T follicular helper cell (primary cell): ENCODE data around the gene TKTL1.
"Not testable (repeated sequence)": the region's sequence is repeated elsewhere in the genome, so short reads cannot be mapped to it uniquely, and the experiment has no call there.

Experiments
- DNase-seq: peaks from one replicate; pipeline ENCODE4 v3.0.0-alpha.2; 2020; ENCODE audit warnings: low read depth
- total RNA-seq, 2 experiments: gene quantifications; one replicate each; lab custom pipeline; 2026; lab: John Stamatoyannopoulos, UW

Gene TKTL1
- 0 to 0.84 reads per million in 2 experiments for total RNA-seq

GRCh38 chrX:154295664-154296310 is at the start of gene TKTL1:
TSS of gene TKTL1 (plus strand) at chrX:154295795. CDS start at chrX:154295860, 65 bp downstream.
- DNase-seq: no peak

GRCh38 chrX:154247377-154248045 is 48.1 kb upstream of the TKTL1 start:
- DNase-seq: not testable (repeated sequence)

- not testable (repeated sequence) for DNase-seq
Measured at GRCh38 chrX:154248076-154248475, 47.5 kb upstream of the TKTL1 start.

- DNase-seq: not testable (repeated sequence)
Measured at GRCh38 chrX:154257282-154257681, 38.3 kb upstream of the TKTL1 start, which contains the start of gene OPN1MW3. TSS of gene OPN1MW3 (plus strand) at chrX:154257582. CDS start at chrX:154257620, 38 bp downstream.

- not testable (repeated sequence) for DNase-seq
Measured at GRCh38 chrX:154258711-154259110, 36.9 kb upstream of the TKTL1 start.

GRCh38 chrX:154263072-154263471 is 32.5 kb upstream of the TKTL1 start:
- DNase-seq: not testable (repeated sequence)

GRCh38 chrX:154269245-154269644 is 26.4 kb upstream of the TKTL1 start:
- DNase-seq: not testable (repeated sequence)

GRCh38 chrX:154284489-154285338 is 10.9 kb upstream of the TKTL1 start:
- not testable (repeated sequence) for DNase-seq

- DNase-seq: not testable (repeated sequence)
Measured at GRCh38 chrX:154286406-154286805, 9.2 kb upstream of the TKTL1 start.

GRCh38 chrX:154294791-154295574 is 612 bp upstream of the TKTL1 start, which contains the start of gene TEX28:
TSS of gene TEX28 (minus strand) at chrX:154295124. CDS start at chrX:154292117, 3,007 bp downstream.
- DNase-seq: no peak

- no peak for DNase-seq
Measured at GRCh38 chrX:154296731-154297130, 1.1 kb downstream of the TKTL1 start.

- no peak for DNase-seq
Measured at GRCh38 chrX:154298312-154298711, 2.7 kb downstream of the TKTL1 start.

GRCh38 chrX:154300816-154301215 is 5.2 kb downstream of the TKTL1 start:
- no peak for DNase-seq

GRCh38 chrX:154302998-154303397 is 7.4 kb downstream of the TKTL1 start:
- not testable (repeated sequence) for DNase-seq

- no peak for DNase-seq
Measured at GRCh38 chrX:154303476-154303875, 7.9 kb downstream of the TKTL1 start.

GRCh38 chrX:154304846-154305245 is 9.3 kb downstream of the TKTL1 start:
- DNase-seq: no peak

GRCh38 chrX:154305541-154306205 is 10.1 kb downstream of the TKTL1 start:
- no peak for DNase-seq

- DNase-seq: no peak
Measured at GRCh38 chrX:154307202-154307601, 11.6 kb downstream of the TKTL1 start.

- DNase-seq: peak; percentile 72
Measured at GRCh38 chrX:154308108-154308946, 12.7 kb downstream of the TKTL1 start.
